Fibroblast of skin of back (primary cell): ENCODE data around the gene CACNG1.
"Not testable (repeated sequence)": the region's sequence is repeated elsewhere in the genome, so short reads cannot be mapped to it uniquely, and the experiment has no call there.

Experiments
- DNase-seq: peaks from one replicate; pipeline ENCODE4 v3.0.0-alpha.2; 2013

Gene CACNG1

GRCh38 chr17:67026341-67026740 is 18.0 kb upstream of the CACNG1 start:
- DNase-seq = peak; percentile 5

GRCh38 chr17:67027031-67027628 is 17.2 kb upstream of the CACNG1 start:
- peak; percentile 23 for DNase-seq

DNA sequence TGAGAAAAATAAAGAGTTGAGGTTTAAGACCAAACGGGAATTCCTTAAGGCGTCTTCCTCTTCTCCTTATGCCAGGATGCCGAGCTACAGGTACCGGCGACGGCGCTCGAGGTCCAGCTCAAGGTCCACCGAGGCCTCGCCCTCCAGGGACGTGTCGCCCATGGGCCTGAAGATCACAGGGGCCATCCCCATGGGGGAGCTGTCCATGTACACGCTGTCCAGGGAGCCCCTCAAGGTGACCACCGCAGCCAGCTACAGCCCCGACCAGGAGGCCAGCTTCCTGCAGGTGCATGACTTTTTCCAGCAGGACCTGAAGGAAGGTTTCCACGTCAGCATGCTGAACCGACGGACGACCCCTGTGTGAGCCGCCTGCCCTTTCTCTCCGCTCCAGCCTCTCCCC is 13.7 kb upstream of the CACNG1 start:
- DNase-seq = no peak

- no peak for DNase-seq
These were observed 12.0 kb upstream of the CACNG1 start for GRCh38 chr17:67032382-67032781.

- DNase-seq = no peak
These were observed 11.4 kb upstream of the CACNG1 start for GRCh38 chr17:67032985-67033384.

DNA sequence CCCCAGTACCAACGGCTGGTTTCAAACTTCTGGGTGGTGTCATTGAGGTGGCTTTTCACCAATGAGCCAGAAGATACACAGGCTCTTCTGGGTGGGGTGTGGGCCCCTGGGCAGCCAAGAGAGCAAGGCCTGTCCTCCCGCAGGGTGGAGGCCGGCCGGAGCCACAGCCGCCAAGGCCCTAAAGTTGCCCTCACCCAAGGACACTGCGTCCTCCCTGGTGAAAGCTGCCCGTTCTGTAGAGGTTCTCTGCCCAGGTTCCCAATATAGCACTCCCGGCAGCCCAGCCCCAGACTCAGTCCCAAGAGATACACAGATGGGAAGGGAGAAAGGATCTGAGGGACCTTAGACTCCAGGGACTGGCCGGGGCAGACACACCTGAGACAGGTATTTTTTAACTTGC is 10.7 kb upstream of the CACNG1 start:
- DNase-seq = no peak

- no peak for DNase-seq
These were observed 8.9 kb upstream of the CACNG1 start for GRCh38 chr17:67035131-67036083.

DNA sequence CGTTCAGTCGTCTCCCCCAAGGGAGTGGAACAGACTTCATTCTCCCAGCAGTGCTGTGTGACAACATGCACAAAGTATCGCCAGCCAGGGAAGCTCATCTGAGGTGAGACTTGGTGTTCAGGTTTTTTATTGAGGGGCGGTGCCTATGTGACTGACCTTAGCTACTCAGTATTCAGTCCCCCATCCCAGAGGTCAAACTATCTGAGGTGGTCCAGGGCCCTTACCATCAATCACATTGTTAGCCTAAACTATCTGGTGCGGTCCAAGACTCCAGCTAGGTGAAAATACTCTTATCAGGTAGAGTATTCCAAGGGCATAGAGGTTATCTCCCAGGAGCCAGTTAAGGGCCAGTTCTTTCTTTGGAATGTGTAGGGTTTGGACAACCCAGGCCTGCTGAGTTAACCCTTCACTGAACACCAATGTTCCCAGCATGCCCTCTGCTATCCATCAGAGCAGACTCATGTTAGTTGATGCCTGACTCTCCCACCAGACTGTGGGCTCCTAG is 5.4 kb upstream of the CACNG1 start:
- DNase-seq = no peak

DNA sequence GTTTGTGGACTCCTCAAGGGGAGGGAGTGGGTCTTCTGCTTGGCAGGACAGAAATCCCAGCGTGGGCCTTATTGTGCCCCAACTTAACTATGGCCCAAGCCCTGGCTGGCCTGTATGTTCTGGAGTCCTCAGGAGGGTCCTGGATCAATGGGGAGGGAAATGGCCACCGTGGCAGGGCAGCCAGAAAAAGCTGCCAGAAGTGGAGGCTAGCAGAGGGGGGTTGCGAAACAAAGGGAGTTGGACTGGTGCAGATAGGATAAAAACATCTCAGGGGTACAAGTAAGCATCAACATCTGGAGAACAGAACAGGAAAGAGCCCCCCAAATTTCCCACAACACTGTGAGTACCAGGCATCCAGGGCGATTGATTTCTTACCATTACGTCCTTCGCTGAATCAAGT is 3.7 kb upstream of the CACNG1 start:
- no peak for DNase-seq

DNA sequence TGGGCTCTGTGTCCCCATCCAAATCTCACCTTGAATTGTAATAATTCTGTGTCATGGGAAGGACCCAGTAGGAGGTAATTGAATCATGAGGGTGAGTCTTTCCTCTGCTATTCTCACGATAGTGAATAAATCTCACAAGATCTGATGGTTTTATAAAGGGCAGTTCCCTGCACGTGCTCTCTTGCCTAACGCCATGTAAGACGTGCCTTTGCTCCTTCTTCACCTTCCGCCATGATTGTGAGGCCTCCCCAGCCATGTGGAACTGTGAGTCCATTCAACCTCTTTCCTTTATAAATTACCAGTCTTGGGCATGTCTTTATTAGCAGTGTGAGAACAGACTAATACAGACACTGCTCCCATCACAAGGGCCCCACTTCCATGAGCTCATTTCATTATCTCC is 3.2 kb upstream of the CACNG1 start:
- DNase-seq = not testable (repeated sequence)

DNA sequence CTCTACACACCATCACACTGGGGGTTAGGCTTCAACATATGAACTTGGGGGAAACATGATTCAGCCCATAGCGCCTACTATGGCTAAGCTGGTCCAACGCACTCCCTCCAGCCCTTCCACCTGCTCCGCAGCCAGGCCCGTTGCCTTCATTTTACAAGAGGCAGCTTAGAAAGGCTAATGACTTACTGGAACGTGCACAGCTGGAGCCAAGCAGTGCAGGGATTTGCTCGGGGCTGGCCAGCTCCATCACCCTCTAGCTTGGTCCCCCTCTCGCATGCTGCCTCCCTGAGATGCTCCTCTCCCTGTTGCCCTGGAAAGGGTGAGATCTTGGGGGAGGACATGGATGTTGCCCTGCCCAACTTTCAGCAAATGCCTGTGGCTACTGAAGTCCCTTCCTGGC is 2.8 kb upstream of the CACNG1 start:
- DNase-seq = no peak

DNA sequence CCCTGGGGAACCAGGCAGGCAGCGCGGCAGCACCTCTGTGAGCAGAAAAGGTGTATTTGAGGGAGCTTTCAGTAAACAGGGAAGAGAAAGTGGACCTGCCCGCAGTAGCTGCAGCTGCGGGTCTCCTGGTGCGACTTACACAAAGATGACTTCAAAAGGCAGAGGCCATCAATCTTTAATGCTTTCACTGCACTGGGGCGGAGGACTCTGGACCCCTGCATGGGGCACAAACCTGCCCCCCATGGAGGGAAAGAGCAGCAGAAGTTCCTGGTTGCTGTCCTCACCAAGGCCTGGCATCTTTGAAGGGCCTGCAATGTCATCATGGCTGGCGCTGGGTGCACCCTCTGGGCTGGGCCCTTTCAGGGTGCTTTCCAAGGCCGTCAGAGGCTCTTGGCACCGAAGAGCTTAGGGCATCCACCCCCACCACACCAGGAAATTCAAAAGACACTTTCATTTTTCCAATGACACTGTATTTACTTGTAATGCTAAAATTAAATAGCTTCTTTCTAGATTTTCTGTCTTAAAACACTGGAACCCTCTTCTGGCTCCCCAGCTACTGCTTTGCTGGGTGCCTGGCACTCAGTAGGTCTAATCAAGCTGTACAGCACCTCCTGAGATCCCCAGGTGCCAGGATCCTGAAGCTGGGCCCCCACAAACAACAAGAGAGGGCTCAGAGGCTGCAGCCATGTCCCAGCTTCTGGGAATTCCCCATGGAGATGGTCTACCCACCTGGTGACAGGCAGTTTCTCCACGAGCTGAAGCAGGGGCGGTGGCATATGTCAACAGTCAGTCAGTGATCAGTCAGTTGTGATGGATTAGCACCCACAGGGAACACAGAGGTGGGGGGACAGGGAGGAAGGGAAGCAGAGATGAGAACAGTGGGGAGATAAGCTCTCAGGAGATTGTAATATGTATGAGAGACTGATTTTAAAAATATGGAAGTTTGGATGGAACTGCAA is 2.1 kb upstream of the CACNG1 start:
- no peak for DNase-seq

- DNase-seq = no peak
These were observed 1.1 kb upstream of the CACNG1 start for GRCh38 chr17:67043283-67043682.

GRCh38 chr17:67044940-67045339 is 586 bp downstream of the CACNG1 start:
- no peak for DNase-seq

DNA sequence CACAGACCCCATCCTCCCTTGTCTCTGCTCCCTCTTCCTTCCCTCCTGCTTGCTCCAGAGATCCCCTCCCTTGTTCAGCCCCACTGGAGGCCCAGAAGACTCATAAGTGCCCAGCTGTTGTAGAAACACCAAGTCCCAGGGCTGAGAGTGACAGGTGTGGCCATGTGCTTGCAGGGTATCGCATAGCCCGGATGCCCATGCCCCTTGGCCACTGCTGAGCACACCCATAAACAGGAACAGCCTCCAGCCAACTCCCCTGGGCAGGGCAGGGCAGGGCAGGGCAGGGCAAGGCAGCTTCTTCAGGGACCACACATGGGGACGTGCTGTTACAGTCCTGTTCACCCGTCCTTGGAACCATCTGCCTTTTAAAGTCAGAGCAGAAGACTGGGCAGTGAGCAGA is 2.0 kb downstream of the CACNG1 start:
- DNase-seq = no peak

DNA sequence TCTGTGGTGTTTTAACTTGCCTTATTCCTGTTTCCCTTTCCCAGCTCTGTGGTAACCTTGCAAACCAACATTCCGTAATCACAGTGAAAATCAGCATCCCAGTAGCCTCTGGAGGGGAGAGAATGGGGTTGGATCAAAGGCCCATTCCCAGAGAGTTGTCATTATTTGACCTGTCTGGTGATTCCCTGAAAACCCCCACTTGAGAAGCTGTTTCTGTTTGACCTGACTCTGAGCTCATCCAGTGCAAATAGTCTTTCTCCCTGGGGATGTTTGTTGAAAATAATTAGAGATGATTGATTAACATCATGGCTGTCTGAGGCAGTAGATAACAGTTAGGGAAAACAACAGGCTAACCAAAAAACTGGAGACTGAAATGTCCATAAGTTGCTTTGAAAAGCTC is 3.0 kb downstream of the CACNG1 start:
- DNase-seq = no peak

DNA sequence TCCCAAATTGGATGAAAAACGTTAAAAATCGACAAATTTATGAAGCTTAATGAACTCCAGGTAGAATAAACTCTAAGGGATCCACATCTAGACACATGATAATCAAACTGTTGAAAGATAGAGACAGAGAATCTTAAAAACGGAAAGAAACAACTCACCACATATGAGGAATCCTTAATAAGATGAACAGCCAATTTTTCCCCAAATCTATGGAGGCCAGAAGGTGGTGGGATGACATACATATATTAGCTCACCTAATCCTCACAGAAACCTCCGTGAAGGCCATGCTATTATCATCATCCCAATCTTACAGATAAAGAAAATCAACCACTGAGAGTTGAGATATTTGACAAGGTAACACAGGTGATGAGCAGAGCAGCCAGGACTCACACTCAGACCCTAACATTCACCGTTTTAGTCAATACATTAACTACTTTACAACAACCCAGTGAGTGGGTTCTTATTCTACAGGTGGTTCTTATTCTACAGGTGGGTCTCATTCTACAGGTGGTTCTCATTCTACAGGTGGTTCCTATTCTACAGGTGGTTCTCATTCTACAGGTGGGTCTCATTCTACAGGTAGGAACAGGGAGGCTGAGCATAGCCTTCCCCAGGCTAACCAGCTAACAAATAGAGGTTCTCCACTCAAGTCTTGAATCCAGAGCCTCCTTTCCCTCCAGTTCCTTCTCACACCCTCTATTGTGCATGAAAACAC is 4.8 kb downstream of the CACNG1 start:
- DNase-seq = no peak

GRCh38 chr17:67050066-67050465 is 5.7 kb downstream of the CACNG1 start:
- no peak for DNase-seq

GRCh38 chr17:67050471-67051154 is 6.3 kb downstream of the CACNG1 start:
- no peak for DNase-seq

DNA sequence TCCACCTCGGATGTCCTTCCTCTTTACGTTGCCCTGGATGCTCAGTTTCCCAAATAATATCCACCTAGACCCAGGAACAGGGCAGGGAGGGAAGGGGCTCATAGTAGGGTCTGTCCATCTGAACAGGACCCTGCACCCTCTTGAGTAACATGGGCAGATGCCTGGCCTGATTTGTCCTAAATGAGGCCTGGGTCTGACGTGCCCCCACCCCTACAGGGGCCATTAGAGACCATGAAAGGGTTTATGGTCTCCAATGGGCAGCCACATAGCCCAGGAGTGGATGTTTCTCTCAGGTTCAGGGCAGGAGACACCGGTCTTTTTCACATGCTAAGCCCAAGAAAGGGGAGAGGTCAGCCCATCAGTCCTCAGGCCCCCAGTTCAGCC is 6.8 kb downstream of the CACNG1 start:
- no peak for DNase-seq

DNA sequence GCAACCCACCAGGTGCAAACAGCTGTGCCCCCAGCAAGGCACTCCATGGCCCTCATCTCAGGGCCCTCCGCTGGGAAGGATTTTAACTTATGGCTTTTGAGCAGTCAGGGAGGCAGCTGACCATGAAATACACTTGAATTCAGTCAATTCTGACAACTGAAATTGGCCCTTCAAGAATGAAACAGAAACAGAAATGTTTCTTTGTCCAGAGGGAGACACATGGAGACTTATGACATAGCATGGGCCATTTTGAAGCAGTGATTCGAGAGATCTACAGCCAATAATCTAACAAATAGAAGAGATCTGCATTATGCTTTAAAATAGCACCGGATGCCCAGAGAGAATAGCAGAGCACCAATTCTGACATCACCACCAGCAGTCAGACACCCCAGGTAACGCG is 7.5 kb downstream of the CACNG1 start:
- no peak for DNase-seq
